Activated naive CD4-positive, alpha-beta T cell treated with anti-CD3 and anti-CD28 coated beads, Interleukin-2, amount 50 U/mL, for 72 hours (primary cell): ENCODE measurements around the gene PRMT7. TPM values are rescaled to one million over a fixed set of nuclear protein-coding genes. Genes with fewer than 3 reads are reported as not detected.

Experiments used
- ATAC-seq, 2 donors: fragments of 150-1000 bp; cut with Tn5 transposase; 2 replicates each; pipeline ENCODE4 v1.10.0; 2021; ENCODE audit warnings: mild to moderate bottlenecking in 2 of 2, moderate library complexity in 2 of 2
- DNase-seq, 2 donors: peaks; one replicate each; pipeline ENCODE4 v3.0.0; 2021 to 2022; ENCODE audit warnings: low spot score in 2 of 2
- H3K27ac Mint-ChIP-seq, 2 donors: one replicate each; pipeline ENCODE4 v1.8.0; 2022; ENCODE audit warnings: mild to moderate bottlenecking in 2 of 2, mixed read lengths in 2 of 2
- H3K36me3 Mint-ChIP-seq, 2 donors: one replicate each; pipeline ENCODE4 v1.8.0; 2022; ENCODE audit warnings: mixed read lengths in 2 of 2
- H3K9me3 Mint-ChIP-seq, 2 donors: one replicate each; pipeline ENCODE4 v1.8.0; 2022; ENCODE audit warnings: mixed read lengths in 2 of 2
- total RNA-seq, 2 donors: library from RNA; stranded (reverse); gene quantifications; one replicate each; pipeline ENCODE4 v1.2.3, GENCODE V29; 2022

The PRMT7 gene
- total RNA-seq, 2 donors from 2014 or later = 33.7 to 80.2 TPM

DNA sequence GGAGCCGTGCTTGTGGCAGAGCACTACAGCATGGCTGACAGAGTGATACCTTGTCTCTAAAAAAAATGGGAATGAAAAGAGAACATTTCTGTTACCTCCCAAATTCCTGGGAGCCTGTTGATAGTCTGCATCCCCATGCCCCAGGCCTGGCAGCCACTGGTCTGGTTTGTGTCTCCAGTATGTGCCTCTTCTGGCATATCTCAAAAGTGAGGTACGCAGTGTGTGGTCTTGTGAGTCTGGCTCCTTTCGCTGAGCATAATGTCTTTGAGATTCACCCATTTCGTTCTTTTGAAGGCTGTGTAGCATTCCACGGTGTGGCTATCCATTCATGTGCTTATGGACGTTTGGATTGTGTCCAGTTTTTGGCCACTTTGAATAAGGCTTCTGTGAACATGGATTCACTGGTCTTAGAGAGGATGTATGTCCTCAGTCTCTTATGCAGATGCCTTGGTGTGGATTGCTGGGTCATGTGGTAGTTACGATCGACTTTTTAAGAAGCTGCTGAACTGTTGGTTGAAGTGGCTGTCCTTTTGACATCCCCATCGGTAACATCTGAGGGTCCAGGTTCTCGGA lies 39.1 kb downstream of the PRMT7 start:
- Mint-ChIP-seq H3K36me3 (peaks cover 13 to 15% of the 10 kb centered on the region in 2 donors), H3K27ac (no peak overlapping the region), H3K9me3 (no peaks in the 10 kb centered on the region)
- no peak for ATAC-seq
- DNase-seq = no peak

- no peak overlapping the region for H3K27ac Mint-ChIP-seq
- H3K9me3 Mint-ChIP-seq = no peaks in the 10 kb centered on the region
- ATAC-seq (no peak), DNase-seq (no peak)
- peaks cover 15 to 19% of the 10 kb centered on the region in 2 donors for H3K36me3 Mint-ChIP-seq
Observed at GRCh38 chr16:68350813-68351350, 40.1 kb downstream of the PRMT7 start.

DNA sequence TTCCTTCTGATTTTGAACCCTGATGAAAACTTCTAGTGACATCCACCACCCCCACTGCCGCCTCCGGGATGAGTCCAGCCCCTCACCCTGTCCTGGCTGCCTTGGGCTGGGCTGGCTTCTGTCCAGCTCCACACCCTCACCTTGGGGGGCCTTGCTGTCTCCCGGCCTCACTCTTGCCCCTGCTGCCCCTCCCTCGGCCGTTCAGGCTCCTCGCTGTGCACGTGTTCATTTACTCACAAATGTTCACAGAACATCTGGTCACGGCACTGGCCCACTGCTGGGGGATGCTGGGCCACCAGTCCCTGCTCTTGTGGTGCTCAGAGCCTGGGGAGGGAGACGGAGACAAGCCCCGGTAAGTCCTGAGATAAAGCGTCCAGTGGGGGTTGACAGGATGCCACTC lies 40.6 kb downstream of the PRMT7 start:
- Mint-ChIP-seq H3K27ac (no peak overlapping the region), H3K9me3 (no peaks in the 10 kb centered on the region), H3K36me3 (peaks cover 15 to 21% of the 10 kb centered on the region in 2 donors)
- ATAC-seq (no peak), DNase-seq (no peak)

GRCh38 chr16:68351991-68352431 lies 41.2 kb downstream of the PRMT7 start:
- Mint-ChIP-seq H3K27ac (no peak overlapping the region), H3K36me3 (peaks cover 15 to 26% of the 10 kb centered on the region in 2 donors), H3K9me3 (no peaks in the 10 kb centered on the region)
- DNase-seq = no peak
- no peak for ATAC-seq

- DNase-seq (peak in 1 of 2 donors; percentile 50), ATAC-seq (no peak)
- Mint-ChIP-seq H3K9me3 (no peaks in the 10 kb centered on the region), H3K36me3 (peaks cover 25 to 37% of the 10 kb centered on the region in 2 donors), H3K27ac (no peak overlapping the region)
Observed at GRCh38 chr16:68353366-68353765, 42.5 kb downstream of the PRMT7 start.

DNA sequence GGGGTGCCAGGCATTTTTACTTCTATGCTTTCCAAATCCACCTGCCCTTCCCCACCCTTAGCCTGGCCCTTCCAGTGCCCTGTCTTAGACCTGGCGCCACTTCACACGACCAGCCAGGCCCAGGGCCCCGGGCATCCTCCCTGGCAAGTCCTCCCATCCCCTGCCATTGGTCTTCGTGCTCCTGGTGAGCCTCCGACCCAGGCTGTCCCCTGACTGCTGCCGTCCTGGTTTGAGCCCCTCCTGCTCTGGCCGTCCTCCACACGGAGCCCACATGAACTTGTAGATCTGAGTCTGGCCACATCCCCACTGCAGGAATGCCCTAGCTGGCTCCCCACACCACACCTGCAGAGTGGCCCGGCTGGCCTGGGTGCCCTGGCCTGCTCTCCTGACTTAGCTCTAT lies 44.0 kb downstream of the PRMT7 start:
- Mint-ChIP-seq H3K9me3 (no peaks in the 10 kb centered on the region), H3K27ac (no peak overlapping the region), H3K36me3 (peaks cover 18 to 32% of the 10 kb centered on the region in 2 donors)
- DNase-seq (peak in 1 of 2 donors; percentile 49), ATAC-seq (no peak)

GRCh38 chr16:68355447-68356248 lies 44.8 kb downstream of the PRMT7 start:
- ATAC-seq = peak in 1 of 2 donors; percentile 4
- peaks cover 18 to 32% of the 10 kb centered on the region in 2 donors for H3K36me3 Mint-ChIP-seq
- no peaks in the 10 kb centered on the region for H3K9me3 Mint-ChIP-seq
- H3K27ac Mint-ChIP-seq = no peak overlapping the region
- peak in 1 of 2 donors; percentile 49 for DNase-seq

DNA sequence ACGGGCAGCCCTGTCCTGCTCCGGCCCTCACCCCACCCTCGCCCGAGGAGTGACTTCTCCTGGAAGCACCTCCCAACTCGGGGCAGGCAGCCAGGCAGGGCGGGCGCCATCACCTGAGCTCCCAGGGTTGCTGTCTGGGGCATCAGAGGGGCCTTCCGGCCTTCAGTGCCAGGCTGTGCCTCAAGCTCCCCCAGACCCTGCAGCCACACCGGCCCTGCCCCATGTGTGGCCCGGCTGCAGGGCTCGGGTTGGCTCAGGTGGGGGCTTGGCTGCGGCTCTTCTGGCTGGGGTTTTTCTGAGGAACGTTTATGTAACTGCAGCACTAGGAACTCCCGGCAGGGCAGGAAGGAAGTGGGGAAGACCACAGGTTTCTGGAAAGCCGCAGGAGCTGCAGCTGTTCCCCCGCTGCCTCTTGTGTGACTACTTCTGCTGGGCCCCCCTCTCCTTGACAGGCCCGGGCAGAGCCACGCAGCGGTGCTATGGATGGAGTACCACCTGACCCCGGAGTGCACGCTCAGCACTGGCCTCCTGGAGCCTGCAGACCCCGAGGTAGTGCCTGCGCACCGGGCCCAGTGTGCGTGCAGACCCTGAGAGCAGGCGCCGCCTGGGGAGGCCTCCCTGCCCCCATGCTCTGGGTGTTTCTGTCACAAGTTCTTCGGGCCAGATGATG lies 45.6 kb downstream of the PRMT7 start:
- DNase-seq = peak; percentile 48 to 84
- H3K9me3 Mint-ChIP-seq = no peaks in the 10 kb centered on the region
- peak; percentile 81 to 92 for ATAC-seq
- H3K27ac Mint-ChIP-seq = no peak overlapping the region
- H3K36me3 Mint-ChIP-seq = peaks cover 18 to 32% of the 10 kb centered on the region in 2 donors

DNA sequence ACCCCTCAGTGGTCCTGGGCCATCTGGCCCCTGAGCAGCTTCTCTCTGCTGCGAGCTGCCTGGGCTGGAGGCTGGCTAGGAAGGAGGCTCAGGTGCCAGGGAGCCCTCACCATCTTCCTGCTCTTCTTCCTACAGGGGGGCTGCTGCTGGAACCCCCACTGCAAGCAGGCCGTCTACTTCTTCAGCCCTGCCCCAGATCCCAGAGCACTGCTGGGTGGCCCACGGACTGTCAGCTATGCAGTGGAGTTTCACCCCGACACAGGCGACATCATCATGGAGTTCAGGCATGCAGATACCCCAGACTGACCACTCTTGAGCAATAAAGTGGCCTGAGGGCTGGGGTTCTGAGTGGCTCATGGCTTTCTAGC lies 46.1 kb downstream of the PRMT7 start:
- no peaks in the 10 kb centered on the region for H3K9me3 Mint-ChIP-seq
- no peak for ATAC-seq
- peaks cover 18 to 32% of the 10 kb centered on the region in 2 donors for H3K36me3 Mint-ChIP-seq
- no peak for DNase-seq
- H3K27ac Mint-ChIP-seq = no peak overlapping the region

DNA sequence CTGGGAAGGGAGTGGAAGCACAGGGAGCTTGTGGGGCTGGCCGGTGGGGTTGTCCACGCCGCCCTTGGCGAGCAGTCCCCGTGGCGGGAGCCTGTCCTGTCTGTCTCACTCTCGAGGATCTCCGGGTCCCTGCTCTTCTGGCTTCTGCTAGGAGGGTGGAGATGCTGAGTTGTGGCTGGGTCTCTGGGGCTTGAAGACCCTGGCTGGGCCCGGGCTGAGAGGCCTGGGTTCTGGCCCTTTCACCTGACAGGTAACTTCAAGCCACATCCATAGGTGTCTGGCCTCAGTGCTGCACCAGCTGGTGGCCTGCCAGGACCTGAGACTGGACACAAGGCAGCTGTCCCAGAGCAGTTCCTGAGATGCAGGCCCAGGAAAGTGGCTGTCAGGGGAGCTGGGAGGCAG lies 46.7 kb downstream of the PRMT7 start:
- ATAC-seq = no peak
- Mint-ChIP-seq H3K9me3 (no peaks in the 10 kb centered on the region), H3K36me3 (peaks cover 18 to 32% of the 10 kb centered on the region in 2 donors), H3K27ac (no peak overlapping the region)
- DNase-seq = peak in 1 of 2 donors; percentile 53

DNA sequence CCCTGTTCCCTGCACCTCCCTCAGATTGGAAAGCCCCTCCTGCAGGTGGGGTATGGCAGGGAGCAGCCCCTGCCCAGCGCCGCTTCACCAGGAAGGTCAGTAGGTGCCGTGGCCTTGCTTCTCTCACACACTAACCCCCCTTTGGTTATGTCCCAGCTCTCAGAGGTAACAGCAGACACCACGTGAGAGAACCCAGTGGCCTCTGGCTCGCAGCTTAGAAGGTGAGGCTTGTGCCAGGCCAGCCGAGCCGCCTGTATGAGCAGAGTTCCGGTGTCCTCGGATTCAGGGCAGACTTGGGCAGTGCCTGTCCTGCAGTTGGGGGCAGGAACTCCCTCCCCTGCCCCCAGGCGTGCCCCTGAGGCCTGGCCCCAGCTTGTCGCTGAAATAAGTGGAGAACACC lies 47.1 kb downstream of the PRMT7 start:
- no peaks in the 10 kb centered on the region for H3K9me3 Mint-ChIP-seq
- ATAC-seq = no peak
- peaks cover 18 to 32% of the 10 kb centered on the region in 2 donors for H3K36me3 Mint-ChIP-seq
- no peak for DNase-seq
- no peak overlapping the region for H3K27ac Mint-ChIP-seq

DNA sequence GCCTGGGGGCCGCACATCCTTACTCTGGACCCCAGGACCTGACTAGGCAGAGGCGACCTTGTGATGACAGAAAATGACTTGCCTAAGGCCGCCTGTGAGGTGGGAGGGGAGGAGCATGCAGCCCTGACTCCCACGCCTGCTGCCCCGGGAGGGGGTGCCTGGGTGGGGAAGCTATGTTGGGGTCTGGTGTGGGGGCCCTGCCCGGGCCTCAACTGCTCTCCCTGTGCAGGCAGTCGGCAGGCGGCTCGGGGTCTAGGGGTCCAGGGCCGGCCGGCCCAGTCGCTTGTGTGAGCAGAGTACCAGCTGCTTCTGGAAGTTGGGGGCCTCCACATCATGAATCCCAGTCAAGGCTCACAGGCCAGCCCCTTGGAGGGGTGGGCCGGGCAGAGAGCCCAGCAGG lies 48.1 kb downstream of the PRMT7 start:
- ATAC-seq = no peak
- Mint-ChIP-seq H3K9me3 (no peaks in the 10 kb centered on the region), H3K36me3 (peaks cover 18 to 32% of the 10 kb centered on the region in 2 donors), H3K27ac (no peak overlapping the region)
- no peak for DNase-seq

GRCh38 chr16:68359398-68360191 lies 48.8 kb downstream of the PRMT7 start:
- ATAC-seq (no peak), DNase-seq (no peak)
- Mint-ChIP-seq H3K9me3 (no peaks in the 10 kb centered on the region), H3K36me3 (peaks cover 12 to 28% of the 10 kb centered on the region in 2 donors), H3K27ac (no peak overlapping the region)

GRCh38 chr16:68360547-68360946 lies 49.7 kb downstream of the PRMT7 start:
- peaks cover 10 to 19% of the 10 kb centered on the region in 2 donors for H3K36me3 Mint-ChIP-seq
- no peak for ATAC-seq
- DNase-seq = no peak
- H3K9me3 Mint-ChIP-seq = no peaks in the 10 kb centered on the region
- peak overlapping the region in 1 of 2 donors; percentile 72 for H3K27ac Mint-ChIP-seq

DNA sequence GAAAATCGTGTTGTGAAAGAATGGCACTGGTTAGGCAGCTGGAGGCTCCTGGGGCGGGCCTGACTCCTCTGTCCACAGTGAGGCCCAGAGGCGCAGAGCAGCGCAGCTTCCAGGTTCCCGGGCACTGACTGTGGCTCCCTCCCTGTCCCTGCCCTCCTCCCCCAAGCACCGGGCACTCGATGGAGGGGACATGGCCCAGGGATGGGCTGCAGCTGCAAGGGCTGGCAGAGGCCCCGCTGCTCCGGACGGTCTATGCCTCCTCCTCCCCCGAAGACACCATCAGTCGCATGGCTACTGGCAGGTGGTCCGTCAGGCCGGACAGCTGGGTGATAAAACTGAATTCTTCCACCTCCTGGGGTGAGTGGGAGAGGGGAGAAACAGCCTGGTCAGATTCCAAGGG lies 50.1 kb downstream of the PRMT7 start:
- Mint-ChIP-seq H3K36me3 (peaks cover 10 to 18% of the 10 kb centered on the region in 2 donors), H3K27ac (no peak overlapping the region), H3K9me3 (no peaks in the 10 kb centered on the region)
- DNase-seq (no peak), ATAC-seq (no peak)

DNA sequence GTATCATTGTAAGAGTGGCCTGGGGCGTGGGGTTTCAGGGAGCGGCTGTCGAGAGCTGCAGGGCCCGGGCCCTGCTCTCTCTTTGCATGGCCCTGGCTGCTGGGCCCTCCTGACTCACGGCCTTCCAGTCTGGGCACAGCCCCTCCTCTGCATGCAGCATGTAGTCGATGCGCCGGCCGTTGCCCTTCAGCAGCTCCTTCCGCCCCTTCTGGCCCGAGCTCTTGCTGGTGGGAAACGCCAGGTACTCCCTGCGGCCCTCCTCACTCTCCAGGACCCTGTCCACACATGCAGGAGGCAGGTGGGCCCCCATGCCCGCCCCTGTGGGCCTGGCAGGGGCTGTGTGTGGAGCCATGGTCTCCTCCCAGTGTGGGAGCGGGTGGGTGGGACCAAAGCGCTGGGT lies 50.7 kb downstream of the PRMT7 start:
- DNase-seq (no peak), ATAC-seq (peak in 1 of 2 donors; percentile 5)
- Mint-ChIP-seq H3K27ac (no peak overlapping the region), H3K36me3 (peaks cover 10 to 16% of the 10 kb centered on the region in 2 donors), H3K9me3 (no peaks in the 10 kb centered on the region)
